CD4-positive, CD25-positive, alpha-beta regulatory T cell (primary cell): ENCODE results near the gene NRAP. TPM values are rescaled to one million over a fixed set of nuclear protein-coding genes. Genes with fewer than 3 reads are reported as not detected.

Experiments
- ATAC-seq, 2 donors: fragments of 150-1000 bp; cut with Tn5 transposase; one replicate each; pipeline ENCODE4 v1.10.0; 2021; ENCODE audit warnings: low read depth in 2 of 2, moderate number of reproducible peaks in 2 of 2, moderate library complexity in 1 of 2
- DNase-seq, 3 donors: peaks; one replicate each; pipeline versions ENCODE4 v3.0.0 to v3.0.0-alpha.2; 2012 to 2022; ENCODE audit warnings: mixed read lengths in 1 of 3
- H3K27ac ChIP-seq: one replicate; pipeline ENCODE4 v1.7.0; 2013; ENCODE audit warnings: mild to moderate bottlenecking, low read length; ENCODE audit not compliant: insufficient read depth, poor library complexity, severe bottlenecking
- H3K27me3 ChIP-seq: one replicate; pipeline ENCODE4 v1.7.0; 2013; ENCODE audit warnings: low read length; ENCODE audit not compliant: control insufficient read depth, insufficient read depth
- H3K36me3 ChIP-seq: one replicate; pipeline ENCODE4 v1.7.0; 2013; ENCODE audit warnings: mild to moderate bottlenecking, low read length, moderate library complexity; ENCODE audit not compliant: control insufficient read depth, insufficient read depth
- H3K4me1 ChIP-seq: 2 replicates; pipeline ENCODE4 v1.7.0; 2013; ENCODE audit warnings: mild to moderate bottlenecking, low read length; ENCODE audit not compliant: insufficient read depth, control insufficient read depth, poor library complexity, severe bottlenecking
- H3K4me3 ChIP-seq: one replicate; pipeline ENCODE4 v1.7.0; 2013; ENCODE audit warnings: low read depth, mild to moderate bottlenecking, low read length, moderate library complexity
- H3K9me3 ChIP-seq, 2 experiments: 1 replicate in 1 of 2; 2 replicates in 1 of 2; pipeline ENCODE4 v1.7.0; 2013; ENCODE audit warnings: low read length in 2 of 2, mild to moderate bottlenecking in 1 of 2, moderate library complexity in 1 of 2; ENCODE audit not compliant: control insufficient read depth in 2 of 2
- H3K27ac Mint-ChIP-seq, 3 donors: one replicate each; pipeline ENCODE4 v1.8.0; 2020 to 2022; ENCODE audit warnings: mild to moderate bottlenecking in 3 of 3, mixed read lengths in 3 of 3, moderate library complexity in 2 of 3
- H3K27me3 Mint-ChIP-seq: one replicate; pipeline ENCODE4 v1.8.0; 2022; ENCODE audit warnings: mild to moderate bottlenecking, mixed read lengths
- H3K36me3 Mint-ChIP-seq: one replicate; pipeline ENCODE4 v1.8.0; 2020; ENCODE audit warnings: mixed read lengths
- H3K4me1 Mint-ChIP-seq, 4 donors: one replicate each; pipeline ENCODE4 v1.8.0; 2020 to 2022; ENCODE audit warnings: mixed read lengths in 4 of 4, mild to moderate bottlenecking in 1 of 4
- H3K4me3 Mint-ChIP-seq, 4 donors: one replicate each; pipeline ENCODE4 v1.8.0; 2020 to 2022; ENCODE audit warnings: mild to moderate bottlenecking in 4 of 4, mixed read lengths in 4 of 4, moderate library complexity in 3 of 4
- H3K9me3 Mint-ChIP-seq, 7 donors: one replicate each; pipeline ENCODE4 v1.8.0; 2020 to 2022; ENCODE audit warnings: mixed read lengths in 7 of 7, mild to moderate bottlenecking in 3 of 7, moderate library complexity in 2 of 7
- polyA plus RNA-seq, 4 donors: library from polyadenylated mRNA; unstranded; fragments of 300-500 nt; fragmentation: Illumina TruSeq; gene quantifications; one replicate each; pipeline ENCODE4 v1.2.3, GENCODE V29; 2021
- total RNA-seq: library from RNA; stranded (reverse); gene quantifications from one replicate; pipeline ENCODE4 v1.2.3, GENCODE V29; 2022

Gene NRAP
- total and polyA plus RNA-seq, 5 donors from 2014 or later, result not detected

GRCh38 chr10:113563306-113564088 is 100.3 kb downstream of the NRAP start:
- H3K4me1 ChIP-seq, result no peaks in the 10 kb centered on the region
- H3K36me3 ChIP-seq, result no peaks in the 10 kb centered on the region
- H3K36me3 Mint-ChIP-seq, result no peaks in the 10 kb centered on the region
- H3K27ac ChIP-seq, result no peak overlapping the region
- no peaks in the 10 kb centered on the region for H3K27me3 ChIP-seq
- DNase-seq, result peak; percentile 33 to 67 (median 54)
- H3K27ac Mint-ChIP-seq, result no peak overlapping the region
- peak overlapping the region; percentile 48 for H3K4me3 ChIP-seq
- H3K27me3 Mint-ChIP-seq, result no peaks in the 10 kb centered on the region
- ATAC-seq, result peak; percentile 76 to 78
- no peaks in the 10 kb centered on the region for H3K9me3 ChIP-seq
- H3K4me1 Mint-ChIP-seq, result peaks cover 0 to 8% (median 3%) of the 10 kb centered on the region in 4 donors
- H3K4me3 Mint-ChIP-seq, result peak overlapping the region in 3 of 4 donors; percentile 12 to 80 (median 73)
- H3K9me3 Mint-ChIP-seq, result no peaks in the 10 kb centered on the region

GRCh38 chr10:113562704-113563103 is 101.1 kb downstream of the NRAP start:
- no peak overlapping the region for H3K27ac Mint-ChIP-seq
- ATAC-seq (no peak), DNase-seq (no peak)
- H3K4me3 Mint-ChIP-seq, result no peak overlapping the region
- H3K27me3 ChIP-seq, result no peaks in the 10 kb centered on the region
- no peaks in the 10 kb centered on the region for H3K9me3 Mint-ChIP-seq
- H3K27me3 Mint-ChIP-seq, result no peaks in the 10 kb centered on the region
- peaks cover 0 to 16% (median 3%) of the 10 kb centered on the region in 4 donors for H3K4me1 Mint-ChIP-seq
- H3K9me3 ChIP-seq, result no peaks in the 10 kb centered on the region
- H3K27ac ChIP-seq, result no peak overlapping the region
- H3K36me3 Mint-ChIP-seq, result no peaks in the 10 kb centered on the region
- no peaks in the 10 kb centered on the region for H3K4me1 ChIP-seq
- no peaks in the 10 kb centered on the region for H3K36me3 ChIP-seq
- H3K4me3 ChIP-seq, result no peak overlapping the region

GRCh38 chr10:113562069-113562468 is 101.8 kb downstream of the NRAP start:
- no peak overlapping the region for H3K4me3 Mint-ChIP-seq
- no peaks in the 10 kb centered on the region for H3K9me3 Mint-ChIP-seq

GRCh38 chr10:113561214-113561613 is 102.6 kb downstream of the NRAP start:
- no peak for ATAC-seq
- no peaks in the 10 kb centered on the region for H3K27me3 Mint-ChIP-seq
- H3K4me1 Mint-ChIP-seq, result peaks cover 0 to 19% (median 4%) of the 10 kb centered on the region in 4 donors

More at GRCh38 chr10:113562069-113562468, 101.8 kb downstream of the NRAP start:
- DNase-seq (no peak), ATAC-seq (no peak)
- H3K27me3 ChIP-seq, result no peaks in the 10 kb centered on the region
- no peaks in the 10 kb centered on the region for H3K27me3 Mint-ChIP-seq
- no peak overlapping the region for H3K4me3 ChIP-seq
- H3K4me1 ChIP-seq, result no peaks in the 10 kb centered on the region
- no peaks in the 10 kb centered on the region for H3K9me3 ChIP-seq
- H3K27ac ChIP-seq, result no peak overlapping the region
- H3K36me3 Mint-ChIP-seq, result no peaks in the 10 kb centered on the region
- peak overlapping the region in 1 of 3 donors; percentile 23 for H3K27ac Mint-ChIP-seq
- H3K4me1 Mint-ChIP-seq, result peaks cover 0 to 19% (median 3%) of the 10 kb centered on the region in 4 donors
- H3K36me3 ChIP-seq, result no peaks in the 10 kb centered on the region

GRCh38 chr10:113560071-113560470 is 103.8 kb downstream of the NRAP start:
- H3K4me1 ChIP-seq, result no peaks in the 10 kb centered on the region
- peaks cover 0 to 19% (median 4%) of the 10 kb centered on the region in 4 donors for H3K4me1 Mint-ChIP-seq
- no peaks in the 10 kb centered on the region for H3K36me3 Mint-ChIP-seq
- H3K27ac ChIP-seq, result no peak overlapping the region
- ATAC-seq (no peak), DNase-seq (no peak)
- H3K36me3 ChIP-seq, result no peaks in the 10 kb centered on the region
- H3K9me3 ChIP-seq, result no peaks in the 10 kb centered on the region
- H3K27me3 Mint-ChIP-seq, result no peaks in the 10 kb centered on the region
- no peaks in the 10 kb centered on the region for H3K9me3 Mint-ChIP-seq
- H3K27me3 ChIP-seq, result no peaks in the 10 kb centered on the region
- H3K4me3 ChIP-seq, result no peak overlapping the region
- H3K27ac Mint-ChIP-seq, result no peak overlapping the region
- H3K4me3 Mint-ChIP-seq, result no peak overlapping the region

More at GRCh38 chr10:113561214-113561613, 102.6 kb downstream of the NRAP start:
- H3K9me3 ChIP-seq, result no peaks in the 10 kb centered on the region
- no peaks in the 10 kb centered on the region for H3K9me3 Mint-ChIP-seq
- H3K27ac ChIP-seq, result no peak overlapping the region
- no peak overlapping the region for H3K4me3 Mint-ChIP-seq
- H3K4me1 ChIP-seq, result no peaks in the 10 kb centered on the region
- no peak overlapping the region for H3K4me3 ChIP-seq
- no peaks in the 10 kb centered on the region for H3K36me3 ChIP-seq
- no peak for DNase-seq
- no peaks in the 10 kb centered on the region for H3K36me3 Mint-ChIP-seq
- no peak overlapping the region for H3K27ac Mint-ChIP-seq
- no peaks in the 10 kb centered on the region for H3K27me3 ChIP-seq

- Mint-ChIP-seq H3K27me3 (no peaks in the 10 kb centered on the region), H3K4me1 (peaks cover 0 to 12% (median 2%) of the 10 kb centered on the region in 4 donors), H3K4me3 (no peak overlapping the region), H3K9me3 (no peaks in the 10 kb centered on the region), H3K36me3 (no peaks in the 10 kb centered on the region), H3K27ac (no peak overlapping the region)
- DNase-seq (no peak), ATAC-seq (no peak)
- no peaks in the 10 kb centered on the region for H3K27me3 ChIP-seq
- no peak overlapping the region for H3K4me3 ChIP-seq
- H3K9me3 ChIP-seq, result no peaks in the 10 kb centered on the region
- no peaks in the 10 kb centered on the region for H3K4me1 ChIP-seq
- no peak overlapping the region for H3K27ac ChIP-seq
- no peaks in the 10 kb centered on the region for H3K36me3 ChIP-seq
These were observed 105.9 kb downstream of the NRAP start for GRCh38 chr10:113557903-113558321.

- DNase-seq (peak in 1 of 3 donors; percentile 3), ATAC-seq (no peak)
- no peaks in the 10 kb centered on the region for H3K27me3 Mint-ChIP-seq
These were observed 106.4 kb downstream of the NRAP start for GRCh38 chr10:113557424-113557862.

GRCh38 chr10:113555751-113556150 is 108.1 kb downstream of the NRAP start:
- ATAC-seq, result no peak
- H3K9me3 ChIP-seq, result no peaks in the 10 kb centered on the region
- H3K4me1 ChIP-seq, result no peaks in the 10 kb centered on the region
- no peak overlapping the region for H3K27ac ChIP-seq
- no peak overlapping the region for H3K27ac Mint-ChIP-seq
- no peaks in the 10 kb centered on the region for H3K36me3 ChIP-seq
- no peaks in the 10 kb centered on the region for H3K27me3 Mint-ChIP-seq
- no peak overlapping the region for H3K4me3 Mint-ChIP-seq
- no peaks in the 10 kb centered on the region for H3K36me3 Mint-ChIP-seq
- no peak for DNase-seq
- no peak overlapping the region for H3K4me3 ChIP-seq
- H3K9me3 Mint-ChIP-seq, result peaks cover 0 to under 1% (median 0%) of the 10 kb centered on the region in 7 donors
- peaks cover 0 to 12% (median 2%) of the 10 kb centered on the region in 4 donors for H3K4me1 Mint-ChIP-seq
- H3K27me3 ChIP-seq, result no peaks in the 10 kb centered on the region

More at GRCh38 chr10:113557424-113557862, 106.4 kb downstream of the NRAP start:
- Histone ChIP-seq H3K36me3 (no peaks in the 10 kb centered on the region), H3K27me3 (no peaks in the 10 kb centered on the region), H3K4me1 (no peaks in the 10 kb centered on the region), H3K27ac (no peak overlapping the region), H3K4me3 (no peak overlapping the region), H3K9me3 (no peaks in the 10 kb centered on the region)
- H3K9me3 Mint-ChIP-seq, result no peaks in the 10 kb centered on the region
- H3K4me1 Mint-ChIP-seq, result peaks cover 0 to 12% (median 2%) of the 10 kb centered on the region in 4 donors
- H3K36me3 Mint-ChIP-seq, result no peaks in the 10 kb centered on the region
- no peak overlapping the region for H3K27ac Mint-ChIP-seq
- H3K4me3 Mint-ChIP-seq, result no peak overlapping the region
